ENCODE results near the gene TGFBR2.
"Not testable (repeated sequence)": the region's sequence is repeated elsewhere in the genome, so short reads cannot be mapped to it uniquely, and the experiment has no call there.

TGFBR2 gene

DNA sequence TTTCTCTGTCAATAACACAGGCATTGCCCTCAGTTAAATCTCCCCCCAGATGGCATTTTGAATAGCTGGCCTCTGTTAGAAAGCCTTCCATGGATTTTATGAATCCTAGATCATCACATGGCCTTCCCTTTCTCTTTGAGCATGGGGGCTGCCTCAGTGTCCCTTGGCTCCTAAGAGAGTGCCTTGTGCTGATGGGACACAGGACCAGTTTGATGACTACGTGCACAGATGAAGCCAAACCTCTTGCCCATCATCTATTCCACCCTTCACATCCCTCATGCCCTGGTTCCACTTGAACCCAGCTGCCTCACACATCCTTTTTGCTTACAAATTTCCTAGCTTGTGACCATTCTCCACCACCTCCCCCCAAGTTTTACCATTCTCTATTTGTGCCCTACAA, 12.9 kb downstream of the TGFBR2 start:
- DNase-seq (ENCODE audit: low read depth in 3 of 3) = no peak

- no peak for DNase-seq (ENCODE audit: low read depth in 3 of 3)
Measured at GRCh38 chr3:30620402-30621360, 14.3 kb downstream of the TGFBR2 start.

DNA sequence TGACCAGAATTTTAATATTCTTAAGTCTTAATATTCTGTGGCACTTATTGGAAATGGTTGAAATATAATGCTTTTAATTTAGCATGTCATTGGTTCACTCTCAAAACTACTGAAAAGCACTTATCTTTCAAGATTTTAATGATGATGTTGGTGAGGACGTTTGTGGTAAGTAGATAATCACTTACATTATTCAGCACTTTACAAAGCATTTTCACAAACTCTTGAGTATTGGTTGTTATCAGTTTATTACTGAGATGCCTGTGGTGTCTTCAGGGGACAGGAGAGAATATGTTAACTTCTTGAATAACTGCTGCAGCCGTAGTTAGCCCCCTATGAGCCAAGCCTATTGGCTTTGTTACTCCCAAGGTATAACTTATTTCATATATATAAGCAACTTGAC, 15.2 kb downstream of the TGFBR2 start:
- no peak for DNase-seq (ENCODE audit: low read depth in 3 of 3)

DNA sequence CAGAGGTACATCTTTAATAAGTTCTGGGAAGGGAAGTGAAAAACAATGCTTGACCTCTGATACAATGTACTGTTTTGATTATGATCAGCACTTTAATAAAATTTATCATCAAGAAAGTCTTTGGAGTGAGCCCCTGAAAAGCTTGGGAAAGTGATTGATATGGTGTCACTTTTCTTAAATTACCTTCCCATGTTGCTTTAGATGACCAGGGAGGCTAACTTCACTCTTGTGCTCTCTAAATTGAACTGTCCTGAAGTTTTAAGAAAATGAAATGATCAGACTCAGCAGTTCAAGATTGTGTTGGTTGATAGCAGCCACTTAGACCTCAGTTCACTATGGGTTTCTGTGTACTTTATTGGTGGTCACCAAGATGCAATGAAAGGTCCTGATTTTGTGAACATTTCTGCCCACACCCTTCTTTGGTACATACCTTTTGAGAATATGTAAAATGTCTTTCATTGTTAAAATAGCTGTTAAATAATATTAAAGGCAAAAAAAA, 15.7 kb downstream of the TGFBR2 start:
- no peak for DNase-seq (ENCODE audit: low read depth in 3 of 3)

DNA sequence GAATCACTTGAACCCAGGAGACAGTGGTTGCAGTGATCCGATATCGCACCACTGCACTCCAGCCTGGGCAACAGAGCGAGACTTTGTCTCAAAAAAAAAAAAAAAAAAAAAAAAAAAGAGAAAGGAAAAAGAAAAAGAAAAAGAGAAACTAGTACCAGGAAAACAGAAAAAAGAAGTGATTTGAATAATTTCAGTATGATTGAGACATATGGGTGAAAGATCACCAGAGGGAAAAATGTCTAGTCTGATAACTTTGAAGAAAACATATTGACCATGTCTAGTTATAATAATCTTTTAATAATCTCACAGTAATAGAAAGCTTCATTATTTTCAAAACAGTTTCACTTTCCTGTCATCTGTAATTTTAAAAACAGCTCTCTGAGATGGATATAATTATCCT, 16.4 kb downstream of the TGFBR2 start:
- no peak for DNase-seq (ENCODE audit: low read depth in 3 of 3)

DNA sequence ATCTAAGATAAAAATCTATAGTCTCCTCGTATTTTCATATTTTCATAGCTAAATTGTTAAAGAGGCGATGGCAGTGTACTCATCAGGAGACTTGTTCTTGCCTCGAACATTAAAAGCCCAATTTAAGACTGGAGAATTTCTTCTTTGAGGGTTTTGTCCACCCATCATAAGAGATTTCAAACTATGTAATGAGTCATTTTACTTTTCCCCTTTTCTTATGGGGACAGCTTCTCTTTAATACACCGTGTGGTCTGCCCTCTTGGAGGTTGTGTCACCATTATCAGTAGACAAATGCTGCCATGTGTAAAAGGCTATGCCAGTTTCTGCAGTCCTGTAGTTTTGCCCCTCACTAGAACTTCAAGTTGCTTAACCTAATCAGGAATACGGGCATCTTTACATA, 16.9 kb downstream of the TGFBR2 start:
- DNase-seq (ENCODE audit: low read depth in 3 of 3) = no peak

DNA sequence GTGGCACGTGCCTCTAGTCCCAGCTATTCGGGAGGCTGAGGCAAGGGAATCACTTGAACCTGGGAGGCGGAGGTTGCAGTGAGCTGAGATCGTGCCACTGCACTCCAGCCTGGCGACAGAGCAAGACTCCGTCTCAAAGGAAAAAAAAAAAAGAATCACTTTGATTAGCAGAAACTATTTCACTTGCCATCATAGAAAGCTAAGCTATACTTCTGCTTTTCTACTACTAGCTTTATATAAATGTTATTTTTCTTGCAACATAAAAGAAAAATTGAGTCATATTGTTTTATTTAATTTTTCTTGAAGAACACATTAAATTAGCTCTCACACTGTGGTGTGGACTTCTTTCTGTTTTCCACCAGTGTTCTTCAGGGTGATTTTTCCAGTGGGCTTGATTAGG, 18.1 kb downstream of the TGFBR2 start:
- not testable (repeated sequence) for DNase-seq (ENCODE audit: low read depth in 3 of 3)

- DNase-seq (ENCODE audit: low read depth in 3 of 3) = no peak
Measured at GRCh38 chr3:30625541-30626438, 19.4 kb downstream of the TGFBR2 start.

DNA sequence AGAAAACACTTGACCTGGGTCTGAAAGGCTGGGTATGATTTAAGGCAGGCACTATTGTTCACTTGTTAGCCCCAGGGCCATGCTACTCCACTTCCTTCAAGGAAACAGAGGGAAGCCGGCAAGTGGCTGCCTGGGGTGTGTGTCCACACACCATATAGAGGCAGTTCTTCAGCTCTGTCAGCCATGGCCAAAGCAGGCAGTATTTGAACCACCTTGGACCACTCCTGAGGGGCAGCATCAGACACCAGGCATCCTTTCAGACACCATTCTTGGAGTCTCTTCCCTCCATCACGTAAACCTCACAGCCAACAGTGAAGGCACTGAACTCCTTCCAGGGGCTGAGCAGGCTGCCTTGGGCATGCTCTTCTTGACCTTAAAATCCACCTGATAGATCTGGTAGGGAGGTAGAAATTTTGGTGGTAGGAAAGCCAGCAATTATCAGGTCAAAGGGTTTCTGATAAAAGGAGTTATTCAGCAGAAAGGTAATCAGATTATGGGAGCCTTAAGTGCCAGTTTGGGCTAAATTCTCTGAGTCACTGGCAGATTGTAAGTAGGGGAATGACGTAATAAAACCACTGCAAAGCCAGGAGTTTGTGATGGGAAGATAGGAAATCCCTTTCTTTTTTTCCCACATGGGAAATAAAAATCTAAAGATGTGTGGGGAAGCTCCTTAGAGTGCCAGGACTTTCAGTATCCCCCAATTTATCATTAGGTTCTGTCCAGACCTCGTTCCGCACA, 20.2 kb downstream of the TGFBR2 start:
- DNase-seq (ENCODE audit: low read depth in 3 of 3) = no peak

- DNase-seq (ENCODE audit: low read depth in 3 of 3) = no peak
Measured at GRCh38 chr3:30628205-30628900, 22.0 kb downstream of the TGFBR2 start.

DNA sequence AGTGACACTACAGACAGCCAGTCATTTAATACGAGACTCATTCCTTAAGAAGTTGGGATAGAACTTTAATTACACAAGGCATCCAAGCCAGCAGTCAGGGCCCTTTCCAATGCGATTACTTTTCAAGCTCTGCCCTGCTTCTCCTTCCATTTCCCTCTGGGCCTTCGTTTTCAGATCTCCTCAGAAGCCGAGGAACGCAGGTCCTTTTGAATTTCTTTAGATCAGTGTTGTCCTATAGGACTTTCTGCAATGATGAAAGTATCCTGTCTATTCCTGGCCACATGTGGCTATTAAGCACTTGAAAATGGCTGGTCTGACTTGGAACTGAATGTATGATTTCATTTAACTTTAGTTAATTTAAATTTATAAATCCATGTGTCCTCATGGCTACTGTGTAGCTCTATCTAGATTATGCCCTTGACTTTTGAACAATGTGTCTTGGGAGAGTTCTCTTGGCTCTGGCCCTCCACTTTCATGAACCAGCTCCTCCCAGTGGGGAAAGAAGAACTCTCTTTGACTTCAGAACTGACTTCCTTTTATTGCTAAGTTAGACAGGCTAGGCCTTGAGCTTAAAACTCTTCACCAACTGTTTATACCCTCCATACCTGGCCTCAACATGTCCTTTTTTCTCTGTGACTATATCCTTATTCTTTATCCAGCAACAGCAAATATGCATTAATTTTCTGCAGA, 22.6 kb downstream of the TGFBR2 start:
- DNase-seq (ENCODE audit: low read depth in 3 of 3) = no peak

DNA sequence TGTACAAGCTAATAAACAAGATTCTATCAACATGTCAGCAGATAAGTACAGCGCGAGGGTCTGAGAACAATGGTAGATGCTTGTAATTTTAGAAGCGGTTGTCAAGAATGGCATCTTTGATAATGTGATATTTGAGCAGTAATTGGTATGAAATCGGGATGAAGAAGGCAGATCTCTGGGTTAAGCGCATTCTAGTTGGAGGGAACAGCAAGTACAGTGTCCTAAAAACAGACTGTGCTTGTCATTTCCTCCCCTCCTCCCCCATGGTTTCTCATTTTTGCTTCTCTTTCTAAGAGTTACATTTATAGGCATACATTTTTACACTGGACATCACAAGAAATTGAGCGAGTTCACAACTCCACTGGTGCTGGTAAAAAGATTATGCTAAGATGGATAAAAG, 23.3 kb downstream of the TGFBR2 start:
- DNase-seq (ENCODE audit: low read depth in 3 of 3) = no peak

DNA sequence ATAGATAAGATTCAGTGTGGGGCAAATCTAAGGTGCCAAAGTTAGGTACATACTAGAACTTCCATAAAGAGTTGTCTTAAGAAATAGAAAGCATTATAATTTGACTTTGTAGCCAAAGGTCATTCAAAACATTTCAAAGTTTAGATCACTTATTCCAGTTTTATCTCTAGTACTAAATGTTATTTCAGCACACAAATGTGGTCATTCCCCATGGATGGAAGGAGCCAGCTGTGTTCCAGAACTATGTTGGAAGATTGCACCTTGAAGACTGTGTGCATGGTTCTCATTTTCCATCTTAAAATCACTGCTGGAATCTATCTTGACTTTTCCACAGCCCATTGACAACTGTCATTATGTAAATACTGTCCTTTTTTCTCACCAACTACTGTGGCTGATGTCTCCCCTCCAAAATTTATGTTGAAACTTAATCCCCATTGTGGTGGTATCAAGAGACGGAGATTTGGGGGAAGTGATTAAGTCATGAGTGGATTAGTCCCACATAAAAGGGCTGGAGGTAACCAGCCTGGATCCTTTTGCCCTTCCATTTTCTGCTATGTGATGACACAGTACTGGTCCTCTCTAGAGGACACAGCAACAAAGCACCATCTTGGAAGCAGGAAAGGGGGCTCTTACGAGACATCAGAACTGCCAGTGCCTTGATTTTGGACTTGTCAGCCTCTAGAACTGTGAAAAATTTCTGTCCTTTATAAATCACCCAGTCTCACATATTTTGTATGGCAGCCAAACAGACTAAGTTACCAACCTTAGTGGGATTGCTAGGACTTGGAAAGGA, 24.0 kb downstream of the TGFBR2 start:
- no peak for DNase-seq (ENCODE audit: low read depth in 3 of 3)

DNA sequence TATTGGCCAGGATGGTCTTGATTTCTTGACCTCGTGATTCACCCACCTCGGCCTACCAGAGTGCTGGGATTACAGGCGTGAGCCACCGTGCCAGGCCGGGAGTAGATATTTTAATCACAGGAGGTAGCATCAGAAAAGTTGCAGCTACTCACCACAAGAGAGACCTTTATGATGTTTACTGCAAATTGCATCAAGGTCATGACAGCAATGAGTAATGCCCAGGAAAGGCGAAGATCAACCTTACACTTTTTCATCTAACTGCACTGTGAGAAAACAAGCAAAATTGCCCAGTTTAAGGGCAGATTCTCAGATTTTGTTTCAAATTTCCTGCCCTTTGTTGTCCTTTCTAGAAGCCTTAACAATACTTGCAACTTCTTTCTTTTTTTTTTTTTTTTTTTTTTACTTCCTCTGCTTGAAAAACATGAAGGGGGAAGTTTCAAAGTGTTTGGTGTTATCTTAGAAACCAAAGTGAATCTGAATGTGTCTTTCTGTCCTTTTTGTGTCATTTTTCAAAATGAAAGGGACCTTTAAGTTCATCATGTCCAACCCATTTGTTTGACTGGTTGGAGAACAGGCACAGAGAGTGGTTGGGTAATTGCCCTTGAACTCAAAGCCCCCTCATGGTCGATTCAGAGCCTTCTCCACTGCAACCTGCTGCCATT, 25.0 kb downstream of the TGFBR2 start:
- DNase-seq (ENCODE audit: low read depth in 3 of 3) = no peak

GRCh38 chr3:30632065-30632464, 25.7 kb downstream of the TGFBR2 start:
- DNase-seq (ENCODE audit: low read depth in 3 of 3) = no peak

DNA sequence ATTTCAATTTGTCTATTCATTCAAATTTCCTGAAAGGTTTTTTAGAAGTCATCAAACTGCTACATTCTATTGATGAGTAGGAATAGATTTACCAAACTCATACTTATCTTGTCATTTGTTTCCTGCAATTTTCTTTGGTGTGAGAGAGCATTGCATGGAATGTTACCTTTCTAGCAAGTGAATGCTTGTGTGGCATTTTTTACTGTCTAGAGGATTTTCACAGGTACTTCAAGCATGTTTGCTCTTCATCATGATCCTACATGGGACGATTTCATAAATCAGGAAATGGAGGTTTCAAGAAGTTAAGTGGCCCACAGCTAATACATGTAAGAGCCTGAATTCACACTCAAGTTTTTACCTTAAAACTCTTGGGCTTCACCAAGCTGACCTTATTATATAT, 26.1 kb downstream of the TGFBR2 start:
- DNase-seq (ENCODE audit: low read depth in 3 of 3) = no peak

- no peak for DNase-seq (ENCODE audit: low read depth in 3 of 3)
Measured at GRCh38 chr3:30633718-30634117, 27.3 kb downstream of the TGFBR2 start.

DNA sequence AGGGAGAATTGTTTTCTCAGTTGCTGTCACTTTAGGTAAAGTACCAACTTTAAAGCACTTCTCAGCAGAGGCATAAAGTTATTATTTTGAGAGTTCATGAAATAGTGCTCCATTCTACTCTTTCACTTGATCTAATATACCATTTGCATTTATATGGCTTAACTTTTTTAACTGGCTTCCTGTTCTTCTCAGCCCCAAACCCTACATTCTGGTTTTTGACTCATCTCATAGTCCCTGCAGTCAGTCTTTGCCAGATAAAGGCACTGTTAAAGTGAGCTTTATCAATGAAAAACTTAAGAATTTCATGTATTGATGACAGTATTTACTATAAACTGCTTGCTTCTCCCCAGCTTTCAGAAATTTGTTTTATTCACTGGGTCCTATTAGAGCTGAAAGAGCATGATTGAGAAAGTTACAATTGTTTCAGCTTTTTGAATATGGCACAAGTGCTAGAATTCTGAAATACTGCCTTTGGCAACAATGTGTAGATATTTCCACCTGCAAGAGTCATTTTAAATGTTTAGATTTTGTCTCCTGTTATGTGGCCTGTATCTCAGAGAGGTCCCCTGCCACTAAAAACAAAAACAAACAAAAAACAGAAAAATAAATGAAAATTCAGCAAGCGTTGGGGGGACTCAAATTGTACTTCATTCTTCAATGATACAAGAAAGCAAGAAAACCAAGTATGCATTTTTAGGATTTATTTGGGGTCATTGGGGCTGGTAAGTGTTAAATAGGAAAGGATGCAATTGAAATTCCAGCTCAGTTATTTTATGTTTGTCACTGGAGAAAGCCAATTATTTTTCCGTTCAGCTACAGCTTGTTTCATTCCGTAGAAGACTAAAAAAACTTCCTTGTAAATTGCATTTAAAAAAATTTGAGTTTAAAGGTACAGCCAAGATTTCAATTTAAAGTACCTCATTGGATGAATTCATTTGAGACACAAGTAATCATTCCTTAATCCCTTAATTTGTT, 28.6 kb downstream of the TGFBR2 start:
- no peak for DNase-seq (ENCODE audit: low read depth in 3 of 3)
